Renal cortical epithelial cell (primary cell): ENCODE results near the gene ATP8B4. TPM values are rescaled to one million over a fixed set of nuclear protein-coding genes. Genes with fewer than 3 reads are reported as not detected.
"Not testable (repeated sequence)": the region's sequence is repeated elsewhere in the genome, so short reads cannot be mapped to it uniquely, and the experiment has no call there.

Source experiments
- DNase-seq: peaks from one replicate; pipeline ENCODE4 v3.0.0-alpha.2; 2011; ENCODE audit warnings: low read depth
- total RNA-seq: library from RNA; depleted of rRNA; stranded (reverse); fragments of >200 nt; gene quantifications from 2 replicates; pipeline ENCODE4 v1.2.3, GENCODE V29; 2014

ATP8B4 gene
- total RNA-seq, 1 donor from 2014 or later = 0.30 TPM

GRCh38 chr15:50009634-50010033, 109.4 kb downstream of the ATP8B4 start:
- DNase-seq = peak; percentile 3

GRCh38 chr15:50003786-50004334, 115.2 kb downstream of the ATP8B4 start:
- DNase-seq = peak; percentile 52

DNA sequence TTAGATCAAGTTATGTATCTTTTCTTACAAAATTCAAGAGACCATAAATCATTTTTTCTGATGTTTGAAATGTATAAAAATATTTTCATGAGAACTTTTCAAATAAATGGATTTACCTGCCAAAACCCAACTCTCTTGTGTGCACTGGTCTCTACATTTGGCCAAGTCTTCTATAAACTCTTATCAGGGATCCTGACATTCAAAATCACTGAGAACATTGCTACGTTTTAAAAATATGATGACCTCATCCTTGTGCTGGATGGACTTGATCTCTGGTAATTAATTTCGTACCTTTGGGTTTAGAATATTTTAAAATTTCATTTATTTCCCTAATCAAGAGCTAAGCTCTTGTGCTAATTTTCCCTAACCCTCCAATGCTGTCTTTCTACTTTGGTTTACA, 127.4 kb downstream of the ATP8B4 start:
- DNase-seq = no peak

DNA sequence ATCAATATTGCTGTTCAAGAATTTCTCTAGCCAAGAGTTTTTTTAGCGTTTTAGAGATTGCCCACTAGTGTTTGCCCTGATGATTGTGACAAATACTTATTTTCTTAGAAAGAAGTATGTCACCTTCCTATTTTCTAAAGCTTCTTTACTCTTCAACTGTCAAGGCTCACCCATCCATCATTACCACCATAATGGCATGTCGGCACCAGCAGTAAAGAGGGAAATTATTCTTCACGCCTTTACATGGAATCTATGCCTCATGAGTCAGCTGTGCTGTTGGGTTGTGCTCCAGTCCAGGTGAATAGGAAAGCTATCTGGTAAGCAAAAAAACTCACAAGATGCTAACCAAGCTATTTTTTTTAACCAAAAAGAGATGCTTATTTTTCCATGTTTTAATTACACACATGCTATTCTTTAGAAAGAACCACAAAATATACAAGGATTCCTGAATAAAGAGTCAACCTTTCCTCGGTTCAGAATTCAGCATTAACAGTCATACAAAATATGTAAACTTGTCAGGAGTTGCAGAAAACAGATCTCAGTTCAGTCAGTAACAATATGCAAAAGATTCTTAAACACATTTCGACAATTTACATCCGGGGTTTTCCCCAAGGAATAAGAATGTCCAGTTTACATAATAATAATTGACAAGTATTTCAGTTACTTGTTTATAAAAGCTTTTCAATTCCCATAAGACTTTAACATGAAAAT, 128.0 kb downstream of the ATP8B4 start:
- DNase-seq = no peak

GRCh38 chr15:49989498-49989897, 129.5 kb downstream of the ATP8B4 start:
- no peak for DNase-seq

DNA sequence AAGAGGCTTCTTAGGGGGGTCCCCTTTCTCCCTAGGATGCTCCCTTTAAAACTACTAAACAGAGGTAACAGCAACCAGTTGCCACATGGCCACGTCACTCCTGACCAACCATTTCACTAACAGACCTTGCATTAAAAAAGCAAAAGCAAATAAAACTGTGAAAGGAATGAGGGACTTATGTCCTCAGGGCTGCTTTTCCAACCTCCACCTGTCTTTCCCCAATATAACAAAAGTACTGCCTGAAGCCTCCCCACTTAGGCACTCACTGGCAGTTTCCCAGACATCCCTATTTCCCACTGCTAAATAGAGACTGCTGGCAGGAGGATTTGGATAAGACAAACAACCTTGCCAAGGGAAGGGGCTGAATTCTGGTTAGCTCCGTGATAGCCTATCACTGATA, 130.3 kb downstream of the ATP8B4 start:
- DNase-seq = no peak

DNA sequence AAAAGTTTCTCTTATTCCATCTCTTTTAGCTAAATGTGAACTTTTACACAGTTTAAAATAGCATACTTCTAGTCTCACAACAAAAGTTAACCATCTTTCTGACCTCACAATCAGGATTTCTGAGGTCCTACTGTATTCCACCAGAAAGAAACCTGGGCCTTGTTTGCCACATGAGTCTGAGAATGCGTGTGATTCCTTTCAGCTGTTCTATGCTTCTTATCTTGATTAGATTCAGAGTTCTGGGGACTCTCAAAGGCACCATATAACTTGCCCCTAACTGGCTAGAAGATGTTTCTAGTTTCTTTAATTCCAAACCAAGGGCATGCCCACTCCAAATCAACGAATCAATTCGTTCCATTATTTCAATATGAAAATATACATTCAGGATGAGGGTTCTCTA, 131.1 kb downstream of the ATP8B4 start:
- no peak for DNase-seq

GRCh38 chr15:49987198-49987785, 131.7 kb downstream of the ATP8B4 start:
- no peak for DNase-seq

DNA sequence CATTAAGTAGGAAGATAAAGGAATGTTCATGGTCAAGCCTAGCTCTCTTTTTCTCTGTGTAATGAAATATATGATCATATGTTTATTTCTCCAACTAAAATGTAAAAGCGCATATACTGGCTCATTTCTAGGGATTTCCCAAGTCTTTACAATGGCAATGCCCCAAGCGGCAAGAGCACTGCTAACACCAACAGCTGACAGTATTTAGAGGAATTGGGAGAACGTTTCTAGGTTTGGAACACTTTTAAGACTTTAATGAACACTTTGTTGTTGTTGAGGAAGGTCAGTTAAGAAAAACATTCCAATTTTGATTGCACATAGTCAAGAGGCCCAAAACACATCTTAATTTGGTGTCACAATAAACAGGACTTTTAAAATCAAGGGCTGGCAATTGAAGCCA, 132.7 kb downstream of the ATP8B4 start:
- no peak for DNase-seq

- no peak for DNase-seq
Measured at GRCh38 chr15:49985463-49985862, 133.6 kb downstream of the ATP8B4 start.

DNA sequence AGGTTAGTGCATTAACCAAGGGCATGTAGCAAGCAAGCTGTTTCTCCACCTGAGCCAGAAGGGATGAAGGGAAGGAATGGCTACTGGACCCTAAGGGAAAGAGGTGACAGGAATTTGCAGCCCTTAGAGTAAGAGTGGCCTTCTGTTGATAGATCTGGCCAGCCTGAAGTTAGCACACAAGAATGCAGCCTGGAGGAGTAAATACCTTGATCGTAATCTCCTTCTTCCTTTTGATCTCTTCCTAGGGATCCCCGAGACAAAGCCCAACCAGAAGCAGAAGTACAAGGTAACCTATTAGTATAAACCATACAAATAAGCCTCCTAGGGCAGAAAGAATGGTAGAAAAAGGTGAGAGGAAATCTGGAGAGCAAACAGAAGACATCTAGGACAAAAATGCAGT, 134.6 kb downstream of the ATP8B4 start:
- DNase-seq = no peak

GRCh38 chr15:49982584-49982983, 136.4 kb downstream of the ATP8B4 start:
- DNase-seq = no peak

- DNase-seq = no peak
Measured at GRCh38 chr15:49979705-49980382, 139.2 kb downstream of the ATP8B4 start.

GRCh38 chr15:49978121-49978520, 140.9 kb downstream of the ATP8B4 start:
- no peak for DNase-seq

DNA sequence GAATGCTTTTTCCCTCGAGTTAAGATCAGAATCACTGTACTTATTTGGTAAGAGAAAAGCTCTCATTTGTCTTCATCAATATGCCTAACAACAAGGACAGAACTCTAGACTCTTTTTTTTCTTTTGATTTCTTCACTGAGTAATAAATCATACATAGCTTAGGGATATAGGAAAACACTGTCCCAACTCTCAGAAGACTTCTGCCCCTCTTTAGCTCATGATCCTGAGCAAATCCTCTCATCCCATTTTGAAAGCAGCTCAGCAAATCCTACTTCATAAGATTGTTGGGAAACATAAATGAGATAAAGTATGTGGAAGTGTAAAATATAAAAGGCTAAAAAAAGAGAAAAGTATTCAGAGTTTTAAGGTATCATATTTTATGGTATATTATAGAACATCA, 141.7 kb downstream of the ATP8B4 start:
- no peak for DNase-seq

GRCh38 chr15:49964551-49964950, 154.5 kb downstream of the ATP8B4 start:
- DNase-seq = no peak

DNA sequence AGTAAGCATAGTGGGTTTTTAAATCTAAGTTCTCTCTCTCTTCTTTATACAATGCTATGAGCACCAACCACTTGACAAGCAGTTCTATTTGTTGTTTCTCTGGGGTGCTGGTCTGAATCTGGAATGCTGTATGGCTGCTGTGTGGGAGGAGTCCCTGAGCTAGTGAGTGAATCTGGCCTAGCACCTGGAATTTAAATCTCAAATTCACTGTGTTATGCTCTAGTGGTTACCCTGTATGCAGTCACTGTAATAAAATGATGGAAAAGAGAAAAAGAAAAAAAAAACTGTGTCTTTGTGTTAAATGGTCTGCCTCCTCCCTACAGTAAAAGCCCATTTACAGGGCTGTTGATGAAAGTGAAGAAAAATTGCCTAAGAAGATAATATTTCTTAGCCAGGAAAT, 155.0 kb downstream of the ATP8B4 start:
- DNase-seq = no peak

DNA sequence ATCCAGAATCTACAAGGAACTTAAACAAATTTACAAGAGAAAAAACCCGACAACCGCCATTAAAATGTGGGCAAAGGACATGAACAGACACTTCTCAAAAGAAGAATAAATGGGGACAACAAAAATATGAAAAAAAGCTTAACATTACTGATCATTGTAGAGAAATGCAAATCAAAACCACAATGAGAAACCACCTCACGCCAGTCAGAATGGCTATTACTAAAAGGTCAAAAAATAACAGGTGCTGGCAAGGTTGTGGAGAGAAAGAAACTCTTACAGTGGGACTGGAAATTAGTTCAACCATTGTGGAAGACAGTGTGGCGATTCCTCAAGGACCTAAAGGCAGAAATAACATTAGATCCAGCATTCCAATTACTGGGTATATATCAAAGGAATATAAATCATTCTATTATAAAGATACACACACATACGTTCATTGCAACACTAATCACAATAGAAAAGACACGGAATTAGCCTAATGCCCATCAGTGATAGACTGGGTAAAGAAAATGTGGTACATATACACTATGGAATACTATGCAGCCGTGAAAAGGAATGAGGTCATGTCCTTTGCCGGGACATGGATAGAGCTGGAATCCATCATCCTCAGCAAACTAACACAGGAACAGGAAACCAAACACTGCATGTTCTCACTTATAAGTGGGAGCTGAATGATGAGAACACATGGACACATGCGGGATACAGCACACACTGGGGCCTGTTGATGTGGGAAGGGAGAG, 155.8 kb downstream of the ATP8B4 start:
- DNase-seq = not testable (repeated sequence)

DNA sequence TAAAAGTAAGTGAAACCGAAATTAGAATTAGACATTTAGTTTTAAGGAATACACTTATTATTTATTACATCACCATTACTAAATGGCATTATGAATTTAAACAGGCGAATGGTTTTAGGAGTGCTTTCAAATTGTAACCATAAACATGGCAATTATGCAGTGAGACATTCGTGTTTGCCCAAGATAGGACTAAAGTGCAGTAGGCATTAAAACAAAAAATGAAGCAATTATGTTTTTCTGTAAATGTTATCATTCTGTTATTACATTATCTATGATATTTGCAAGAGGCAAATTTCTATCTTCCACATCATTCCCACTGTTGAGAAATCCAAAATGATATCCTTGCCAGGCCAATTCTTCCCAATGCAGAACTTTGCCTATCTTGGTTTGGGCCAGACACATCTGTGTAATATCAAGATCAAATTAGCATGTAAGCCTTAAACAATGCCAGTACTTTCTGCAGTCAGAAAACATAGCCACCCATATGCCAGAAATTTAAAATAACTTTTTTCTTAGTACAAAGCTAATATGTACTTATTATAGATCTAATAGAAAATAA, 156.9 kb downstream of the ATP8B4 start:
- no peak for DNase-seq

- no peak for DNase-seq
Measured at GRCh38 chr15:49953421-49953820, 165.6 kb downstream of the ATP8B4 start.

DNA sequence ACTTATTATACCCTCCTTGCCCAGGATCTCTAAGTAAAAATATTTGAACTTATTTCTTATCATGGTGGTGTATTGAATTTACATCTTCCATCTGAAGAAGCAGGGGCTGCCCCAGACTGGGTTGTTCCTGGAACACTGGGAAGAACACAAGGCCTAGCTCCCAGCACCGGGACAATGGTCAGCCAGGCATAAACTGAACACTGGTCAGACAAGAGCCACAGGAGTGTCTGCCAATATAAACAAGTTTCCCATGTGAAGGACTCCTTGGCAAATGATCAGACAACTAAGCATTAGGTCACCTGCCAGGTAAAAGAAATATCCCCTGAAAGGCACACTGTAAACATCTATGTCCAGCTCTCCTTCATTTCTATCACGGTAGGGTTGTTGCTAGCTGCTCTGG, 172.4 kb downstream of the ATP8B4 start:
- DNase-seq = peak; percentile 9

- DNase-seq = no peak
Measured at GRCh38 chr15:49934487-49934886, 184.5 kb downstream of the ATP8B4 start.
